CD4-positive, alpha-beta T cell treated with Interleukin-4 for 4 hours (primary cell): ENCODE data around the gene SLFN12L.

Source experiments
- DNase-seq: peaks from one replicate; pipeline ENCODE4 v3.0.0-alpha.2; 2020

SLFN12L gene

GRCh38 chr17:35428229-35428628 is 109.2 kb downstream of the SLFN12L start:
- DNase-seq: no peak

GRCh38 chr17:35423761-35424160 is 113.7 kb downstream of the SLFN12L start:
- no peak for DNase-seq
